GM21786 (cell line): ENCODE measurements around the gene KLF13.
A peak's percentile ranks its signal among the peaks of the same experiment; 100 is the strongest.
"Not testable (repeated sequence)": the region's sequence is repeated elsewhere in the genome, so short reads cannot be mapped to it uniquely, and the experiment has no call there.

ENCODE experiments used
- ATAC-seq: cut with Tn5 transposase; IDR thresholded peaks from one replicate; pipeline ENCODE4 v1.9.1; 2021; ENCODE audit not compliant: unreplicated experiment

The KLF13 gene

DNA sequence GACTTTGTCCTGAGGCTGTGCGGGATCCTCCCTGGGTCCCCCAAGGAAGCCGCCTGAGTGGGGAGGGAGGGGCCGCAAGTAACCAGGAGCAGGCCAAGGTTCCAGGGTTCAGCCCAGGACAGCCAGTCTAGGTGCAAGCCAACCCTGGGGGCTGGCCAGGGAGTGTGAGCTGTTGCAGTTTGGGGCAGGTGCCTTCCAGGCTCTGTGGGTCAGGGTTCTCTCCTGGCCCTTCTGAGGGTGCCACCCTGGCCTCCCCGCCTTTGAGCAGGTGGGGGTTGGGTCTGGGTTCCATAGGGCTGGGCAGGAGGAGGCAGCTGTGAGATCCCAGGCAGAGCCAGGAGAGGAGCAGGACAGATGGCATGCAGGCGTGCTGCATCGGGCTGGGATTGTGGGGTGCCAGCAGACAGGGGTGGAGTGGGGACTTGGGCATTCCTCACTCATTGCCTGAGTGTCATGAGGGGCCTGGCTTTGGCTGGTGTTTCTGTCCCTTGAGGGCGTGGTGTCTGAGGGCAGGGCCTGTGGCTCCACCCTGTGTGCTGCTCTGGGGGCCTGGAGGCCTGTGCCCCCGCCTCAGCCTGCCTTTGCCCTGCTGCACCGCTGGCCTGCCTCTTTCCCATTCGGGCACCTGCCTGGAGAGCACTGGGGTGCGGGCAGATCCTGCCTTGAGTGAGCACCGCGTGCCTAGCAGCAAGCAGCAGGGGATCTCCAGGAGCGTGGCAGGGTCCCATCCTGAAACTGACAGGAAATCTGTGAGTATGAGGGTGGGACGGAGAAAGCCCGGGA, 18.4 kb downstream of the KLF13 start:
- peak; percentile 44 for ATAC-seq

DNA sequence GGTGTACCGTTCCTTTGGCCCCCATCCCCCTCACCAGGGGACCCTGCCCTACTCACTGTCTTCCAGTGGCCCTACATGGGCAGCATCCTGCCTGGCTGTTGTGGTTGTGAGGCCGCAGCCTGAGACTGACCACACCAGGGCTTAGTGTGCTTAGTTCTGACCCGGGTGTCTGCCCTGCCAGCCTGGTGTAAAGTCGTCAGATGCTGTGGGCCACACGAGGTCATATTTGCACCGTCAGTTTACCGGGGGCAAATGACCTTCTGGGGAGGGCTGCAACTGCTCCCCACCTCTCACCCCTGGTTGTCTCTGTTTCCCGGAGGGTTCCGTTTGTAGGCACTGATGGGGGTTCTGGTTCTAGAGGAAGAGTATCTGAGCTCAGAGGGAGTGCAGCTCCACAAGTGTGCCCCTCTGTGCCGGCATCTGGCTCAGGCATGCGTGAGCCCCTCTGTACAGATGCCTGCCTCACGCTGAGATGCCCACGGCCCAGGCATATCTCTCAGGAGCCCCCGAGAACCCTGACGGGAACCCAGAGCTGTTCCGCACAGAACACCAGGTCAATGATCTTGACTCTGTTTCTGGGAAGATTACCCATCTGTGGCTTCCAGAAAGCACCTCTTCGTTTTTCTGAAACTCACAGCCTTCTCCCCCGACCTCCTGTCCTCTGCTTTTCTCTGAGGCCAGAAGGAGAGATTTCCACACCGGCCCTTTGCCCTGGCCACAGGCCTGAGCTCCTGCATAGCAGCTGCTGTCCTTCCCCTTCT, 19.2 kb downstream of the KLF13 start:
- ATAC-seq = peak; percentile 23

DNA sequence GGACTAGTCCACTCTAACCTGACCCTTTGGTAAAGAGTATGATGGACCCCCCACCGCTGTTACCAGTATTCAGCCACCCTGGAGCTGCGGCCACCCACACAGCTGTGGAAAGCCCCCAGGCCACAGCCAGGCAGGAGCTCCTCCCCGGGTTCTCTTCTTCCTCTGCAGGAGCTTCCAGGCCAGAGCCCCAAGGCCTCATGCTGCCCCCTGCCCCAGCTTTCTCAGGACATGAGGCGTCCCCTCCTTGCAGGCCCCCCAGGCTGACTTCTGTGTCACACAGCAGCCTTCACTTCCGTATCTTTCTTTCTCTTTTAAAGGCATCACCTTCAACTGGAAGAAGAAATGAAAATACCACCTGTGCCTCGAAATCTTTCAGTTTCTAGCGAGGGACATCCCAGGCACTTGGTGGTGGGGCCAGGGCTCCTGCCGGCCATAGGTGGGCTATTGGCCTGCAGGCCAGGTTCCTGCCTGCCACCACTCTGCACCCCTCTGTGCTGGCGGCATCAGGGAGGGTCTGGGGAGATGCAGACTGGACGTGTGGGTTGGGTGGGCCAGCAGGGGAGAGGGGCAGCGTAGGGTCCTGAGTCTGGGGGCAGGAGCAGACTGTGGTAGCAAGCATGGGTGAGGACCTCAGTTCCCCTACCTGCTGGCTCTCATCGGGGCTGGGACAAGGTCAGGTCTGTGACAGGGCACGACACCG, 19.9 kb downstream of the KLF13 start:
- ATAC-seq = peak; percentile 50

DNA sequence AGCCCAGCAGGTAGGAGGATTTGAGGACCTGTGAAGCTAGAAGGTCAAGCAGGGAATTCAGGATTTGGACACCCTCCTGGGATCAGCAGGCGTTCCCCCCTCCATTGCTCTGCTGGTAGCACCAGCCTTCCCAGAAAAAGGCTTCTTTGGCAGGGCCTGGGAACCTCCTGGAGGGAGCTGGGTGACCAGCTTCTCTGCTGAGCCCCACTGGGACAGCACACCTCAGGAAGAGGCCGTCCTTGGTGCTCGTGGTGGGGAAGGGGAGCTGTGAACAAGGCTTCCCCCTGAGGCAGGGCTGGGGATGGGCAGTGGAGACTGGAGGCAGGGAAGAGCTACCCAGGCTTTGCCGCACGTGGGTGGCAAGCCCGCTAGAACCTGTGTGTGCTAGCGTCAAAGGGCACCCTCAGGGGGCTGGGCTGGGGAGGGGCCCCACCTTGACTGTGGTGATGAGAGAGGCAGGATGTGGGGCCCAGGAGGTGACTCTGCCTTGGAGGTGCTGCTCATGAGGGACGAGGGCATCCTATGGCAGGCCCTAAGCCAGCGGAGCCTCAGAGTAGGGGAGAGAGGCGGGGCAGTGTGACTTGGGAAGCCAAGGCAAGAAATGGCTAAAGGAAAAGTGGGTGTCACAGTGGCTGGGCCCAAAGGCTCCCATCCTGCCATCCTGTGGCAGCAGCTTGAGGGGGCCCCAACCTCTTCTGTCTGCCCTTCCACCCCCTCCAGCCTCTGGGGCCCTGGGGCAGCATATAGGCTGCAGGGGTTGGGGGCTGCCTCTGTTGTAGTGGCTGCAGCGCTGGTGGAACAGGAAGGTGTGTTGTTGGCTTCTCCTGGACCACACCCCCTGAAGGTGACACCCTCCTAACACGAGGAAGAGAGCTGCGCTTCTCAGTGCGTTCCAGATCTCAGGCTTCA, 20.7 kb downstream of the KLF13 start:
- no peak for ATAC-seq

DNA sequence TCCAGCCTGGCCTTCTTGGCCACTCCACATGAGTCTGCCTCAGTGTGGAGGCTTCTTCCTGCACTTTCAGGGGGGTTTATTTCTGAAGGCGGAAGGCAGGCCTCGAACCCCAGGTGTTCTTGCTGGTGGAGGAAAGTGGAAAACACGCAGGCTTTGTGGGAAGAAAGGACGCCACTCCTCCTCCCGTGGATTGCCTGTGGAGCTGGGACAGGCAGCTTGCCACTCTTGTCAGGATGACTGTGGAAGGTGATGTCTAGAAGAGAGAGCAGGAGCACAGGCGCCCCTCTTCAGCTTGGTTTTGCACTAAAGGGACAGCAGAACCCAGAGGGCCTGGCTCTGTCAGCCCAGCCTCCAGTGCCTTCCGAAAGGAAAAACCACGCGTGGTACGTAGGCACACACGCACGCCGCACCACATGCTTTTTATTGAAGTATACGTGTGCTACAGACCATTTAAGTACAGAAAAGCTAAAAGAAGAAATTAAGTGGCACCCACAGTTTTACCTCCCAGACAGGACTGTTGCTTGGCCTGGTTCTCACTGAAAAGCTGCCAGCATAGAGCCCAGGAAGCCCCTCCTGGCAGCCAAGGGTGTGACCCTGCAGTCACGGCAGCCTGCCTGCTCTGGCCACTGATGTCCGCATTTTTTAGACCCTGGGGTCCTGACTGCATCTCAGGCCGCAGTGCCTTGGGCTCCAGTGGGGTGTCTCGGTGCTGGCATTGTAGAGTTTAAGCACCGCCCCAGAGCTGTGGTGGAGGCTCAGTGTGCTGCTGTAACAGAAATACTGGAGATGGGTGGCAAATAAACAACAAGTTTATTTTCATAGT, 21.6 kb downstream of the KLF13 start:
- no peak for ATAC-seq

DNA sequence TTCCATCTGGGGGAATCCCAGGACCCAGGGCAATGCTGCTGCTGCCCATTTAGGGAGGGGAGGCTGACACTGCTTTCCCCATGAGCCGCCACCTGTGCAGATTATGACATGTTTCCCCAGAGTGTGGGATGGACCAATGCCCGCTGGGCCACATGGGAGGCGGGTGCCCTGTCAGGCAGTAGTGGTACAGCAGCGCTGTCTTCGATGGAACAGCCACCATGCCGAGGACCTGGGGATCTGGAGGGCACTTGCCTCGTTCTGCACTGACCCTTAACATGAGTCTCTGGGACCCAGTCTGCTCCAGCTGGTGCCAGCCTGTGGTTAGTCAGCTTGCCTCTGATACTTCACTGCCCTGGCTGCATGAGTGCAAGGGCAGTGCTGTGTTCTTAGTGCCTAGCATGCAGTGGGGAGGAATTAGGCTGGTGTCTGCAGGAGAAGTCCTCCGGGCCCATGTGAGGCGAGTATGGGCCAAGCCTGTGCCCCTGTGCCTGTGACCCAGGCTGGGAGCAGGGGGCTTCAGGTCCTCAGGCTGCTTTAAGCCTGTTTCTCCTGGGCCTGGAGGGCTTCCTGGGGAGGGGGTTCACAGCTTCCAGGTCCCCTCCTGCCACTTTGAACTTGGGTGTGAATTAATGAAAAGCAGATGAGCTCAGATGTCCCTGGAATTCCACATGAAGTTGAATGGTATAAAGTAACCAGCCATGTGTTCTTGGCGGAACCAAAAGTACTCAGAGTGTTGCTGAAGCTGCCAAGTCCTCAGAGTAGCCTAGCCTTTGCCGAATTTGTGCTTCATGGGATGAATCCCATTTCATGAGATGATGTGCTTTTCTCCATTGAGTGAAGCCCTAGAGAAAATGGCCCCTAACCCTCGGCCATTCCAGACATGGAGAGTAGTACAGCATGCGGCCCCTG, 22.9 kb downstream of the KLF13 start:
- ATAC-seq = no peak

DNA sequence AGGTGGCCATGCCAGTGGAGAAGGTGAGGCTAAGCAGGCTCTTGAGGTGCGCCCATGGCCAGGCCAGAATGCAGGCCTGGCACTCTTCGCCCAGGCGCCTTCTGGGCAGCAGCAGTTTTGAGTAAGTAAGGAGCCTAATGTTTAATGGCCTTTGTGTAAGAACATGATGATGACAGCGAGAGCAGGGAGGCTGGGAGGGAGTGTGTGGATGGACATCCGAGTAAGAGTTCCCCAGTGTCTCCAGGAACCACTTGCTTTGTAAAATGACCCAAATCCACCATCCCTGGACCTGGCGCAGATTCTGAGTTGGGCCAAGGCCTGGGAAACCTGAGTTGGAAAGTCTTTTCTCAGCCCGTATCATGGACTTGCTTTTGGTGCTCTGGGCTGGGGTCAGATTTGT, 24.1 kb downstream of the KLF13 start:
- no peak for ATAC-seq

DNA sequence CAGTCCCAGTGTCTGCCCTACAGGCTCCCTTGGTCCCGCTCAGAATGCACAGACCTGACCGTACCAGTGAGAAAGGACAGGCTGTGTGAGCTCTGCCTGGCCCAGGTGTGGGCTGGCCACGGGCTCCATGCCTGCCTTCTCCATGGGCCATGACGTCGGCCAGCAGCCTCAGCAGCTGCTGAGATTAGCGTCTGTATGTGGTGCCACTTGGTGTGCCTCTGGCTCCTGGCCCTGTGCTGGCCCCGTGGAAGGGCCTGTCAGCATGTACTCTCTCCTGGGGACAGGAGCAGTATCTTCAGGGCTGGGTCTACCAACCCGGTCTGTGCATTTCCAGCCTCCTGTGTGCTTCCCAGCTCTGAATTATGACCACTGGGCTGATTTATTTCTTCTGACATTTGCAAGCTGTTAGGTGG, 25.7 kb downstream of the KLF13 start:
- ATAC-seq = no peak

DNA sequence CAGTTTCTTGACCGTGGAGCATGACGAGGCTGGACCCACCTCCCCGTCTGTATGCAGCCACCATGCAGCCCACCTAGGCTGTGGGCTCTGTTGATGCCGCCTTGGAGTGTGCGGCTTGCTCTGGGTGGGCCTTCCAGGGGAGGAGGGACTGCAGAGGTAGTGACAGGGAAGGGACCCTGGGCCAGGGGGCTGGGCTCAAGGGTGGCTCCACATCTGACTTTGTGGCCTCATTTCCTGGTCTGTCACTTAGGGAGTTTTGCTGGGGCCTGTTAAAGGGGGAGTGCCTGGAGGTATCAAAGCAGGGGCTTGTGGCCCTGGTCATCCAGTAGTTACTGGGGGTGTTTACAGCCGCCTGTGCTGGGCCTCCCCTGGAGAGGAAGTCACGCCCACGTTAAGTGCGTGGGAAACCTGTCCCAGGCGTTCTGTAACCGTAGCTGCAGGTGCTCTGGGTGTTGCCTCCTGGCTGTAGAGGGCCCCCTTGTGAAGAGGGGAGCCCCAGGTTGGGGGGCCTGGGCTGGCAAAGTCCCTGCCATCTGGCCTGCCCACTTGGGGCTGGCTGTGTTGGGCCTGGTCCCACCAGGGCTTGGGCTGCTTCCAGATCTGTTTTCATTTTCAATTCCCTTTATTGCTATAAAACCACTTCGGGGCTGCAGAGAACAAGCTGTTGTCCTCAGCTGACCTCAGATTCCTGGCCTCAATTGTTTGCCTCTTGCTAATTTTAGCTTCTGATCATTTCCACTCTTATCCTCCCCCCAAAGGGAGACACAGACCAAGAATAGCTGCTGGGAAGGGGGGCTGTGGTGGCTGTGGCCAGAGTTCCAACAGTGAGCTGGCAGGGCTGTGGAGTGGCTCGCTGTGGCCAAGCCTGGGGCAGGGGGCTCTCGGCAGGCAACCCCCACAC, 26.5 kb downstream of the KLF13 start:
- ATAC-seq = peak; percentile 72

DNA sequence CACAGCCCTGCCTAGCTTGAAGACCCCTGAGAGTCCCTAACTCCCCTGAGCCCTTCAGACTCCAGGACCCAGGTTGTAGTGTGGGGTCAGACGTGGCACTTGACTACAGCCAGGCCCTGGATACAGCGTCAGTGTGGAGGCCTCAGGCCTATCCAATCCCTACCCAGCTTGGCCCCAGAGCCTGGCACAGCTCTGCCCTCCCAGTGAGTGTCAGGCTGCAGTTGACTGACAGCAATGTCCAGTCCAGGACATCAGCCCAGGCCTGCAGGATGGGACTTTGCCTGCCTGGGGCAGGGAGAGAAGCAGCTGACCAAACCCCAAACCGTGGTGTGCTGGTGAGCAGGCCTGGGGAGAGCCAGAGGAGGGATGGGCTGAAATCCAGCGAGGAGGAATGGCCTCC, 27.3 kb downstream of the KLF13 start:
- no peak for ATAC-seq

DNA sequence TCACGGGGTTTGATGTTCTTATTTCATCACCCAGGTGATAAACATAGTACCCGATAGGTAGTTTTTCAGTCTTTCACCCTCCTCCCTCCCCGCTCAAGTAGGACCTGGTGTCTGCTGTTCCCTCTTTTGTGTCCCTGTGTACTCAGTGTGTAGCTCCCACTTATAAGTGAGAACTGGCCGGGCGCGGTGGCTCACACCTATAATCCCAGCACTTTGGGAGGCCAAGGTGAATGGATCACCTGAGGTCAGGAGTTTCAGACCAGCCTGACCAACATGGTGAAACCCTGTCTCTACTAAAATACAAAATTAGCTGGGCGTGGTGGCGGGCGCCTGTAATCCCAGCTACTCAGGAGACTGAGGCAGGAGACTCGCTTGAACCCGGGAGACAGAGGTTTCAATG, 29.5 kb downstream of the KLF13 start:
- not testable (repeated sequence) for ATAC-seq

DNA sequence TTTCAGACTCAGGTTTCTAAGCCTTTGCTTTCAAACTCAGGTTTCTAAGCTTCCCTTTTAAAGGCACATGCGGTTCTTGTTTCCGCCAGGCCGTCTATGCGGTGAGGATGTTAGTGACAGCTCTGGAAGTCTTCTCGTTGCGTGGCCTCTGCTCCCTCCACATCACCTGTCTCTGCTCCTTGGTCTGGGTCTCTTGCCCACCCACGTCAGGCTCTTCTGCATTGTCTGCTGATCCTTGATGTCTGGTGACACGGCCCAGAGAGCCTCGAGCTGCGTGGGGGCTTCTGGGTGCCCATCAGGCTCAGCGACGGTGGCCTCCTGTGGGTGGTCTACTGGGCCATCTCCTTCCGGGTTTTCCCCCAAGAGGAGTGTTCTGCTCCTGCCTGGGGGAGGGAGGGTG, 30.5 kb downstream of the KLF13 start:
- no peak for ATAC-seq

DNA sequence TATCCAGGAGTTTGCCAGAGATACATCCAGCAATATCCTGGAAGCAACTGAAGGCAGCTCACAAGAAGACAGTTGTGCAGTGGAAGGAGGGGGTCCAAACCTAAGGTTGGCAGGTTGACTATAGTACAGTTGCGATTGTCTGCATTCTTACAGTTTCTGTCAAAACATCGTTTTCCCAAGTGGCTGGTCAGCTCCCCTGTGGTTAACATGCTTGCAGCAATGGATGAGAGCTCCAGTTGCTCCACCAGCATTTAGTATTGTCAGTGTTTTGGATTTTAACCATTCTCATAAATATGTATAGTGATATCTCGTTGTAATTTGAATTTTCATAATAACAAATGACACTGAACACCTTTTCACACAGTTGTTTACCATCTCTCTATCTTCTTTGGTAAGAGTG, 31.5 kb downstream of the KLF13 start:
- no peak for ATAC-seq

DNA sequence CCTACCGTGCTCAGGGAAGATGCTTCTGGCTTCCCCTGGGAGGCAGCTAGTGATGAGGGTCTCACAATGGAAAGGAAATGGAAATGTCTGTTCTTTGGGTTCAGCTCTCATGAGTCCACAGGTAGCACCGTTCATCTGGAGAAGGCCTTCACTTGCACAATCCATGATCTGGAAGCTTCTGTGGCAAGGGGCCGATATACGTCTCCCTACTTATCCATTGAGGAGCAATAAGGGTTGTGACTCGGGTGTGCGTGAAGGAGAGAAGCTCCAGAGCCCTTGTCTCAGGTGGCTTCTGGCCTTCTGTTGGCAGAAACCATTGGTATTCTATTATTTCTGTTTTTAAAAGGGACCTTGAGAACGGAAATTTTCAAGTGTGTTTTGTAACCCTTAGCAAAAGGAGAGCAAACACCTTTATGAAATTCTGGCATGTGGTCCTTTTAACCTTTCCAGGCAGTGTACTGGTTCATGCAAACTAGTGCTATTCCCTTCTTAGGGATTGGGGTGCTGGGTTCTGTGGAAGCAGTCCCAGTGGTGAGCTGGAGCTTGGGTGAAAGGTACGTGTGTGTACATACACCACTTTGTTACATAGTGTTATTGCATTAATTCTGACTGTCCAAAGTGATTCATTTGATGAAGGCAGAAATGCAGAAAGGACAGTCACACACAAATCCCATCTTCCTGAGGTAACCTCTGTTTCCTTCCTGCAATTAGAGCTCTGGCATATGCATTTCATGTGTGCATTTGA, 32.5 kb downstream of the KLF13 start:
- no peak for ATAC-seq

DNA sequence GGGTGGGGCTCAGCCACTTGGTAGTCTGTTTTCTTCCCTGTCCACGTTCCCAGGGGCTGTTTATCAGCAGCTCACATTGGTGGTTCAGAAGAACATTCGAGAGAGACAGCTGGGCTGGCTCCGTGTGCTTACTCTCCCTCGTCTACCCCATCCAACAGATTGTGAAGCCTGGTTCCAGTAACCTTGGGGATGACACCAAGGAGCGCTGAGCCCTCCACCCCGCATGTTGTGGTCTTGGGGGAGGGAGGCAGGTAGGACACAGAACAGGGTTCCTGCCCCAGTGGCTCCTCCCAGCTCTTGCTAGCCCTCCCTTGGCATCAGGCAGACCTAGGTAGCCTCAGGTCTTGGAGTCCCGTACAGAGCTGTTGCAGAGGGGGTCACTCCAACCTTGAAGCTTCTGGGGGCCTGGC, 33.1 kb downstream of the KLF13 start:
- ATAC-seq = no peak

DNA sequence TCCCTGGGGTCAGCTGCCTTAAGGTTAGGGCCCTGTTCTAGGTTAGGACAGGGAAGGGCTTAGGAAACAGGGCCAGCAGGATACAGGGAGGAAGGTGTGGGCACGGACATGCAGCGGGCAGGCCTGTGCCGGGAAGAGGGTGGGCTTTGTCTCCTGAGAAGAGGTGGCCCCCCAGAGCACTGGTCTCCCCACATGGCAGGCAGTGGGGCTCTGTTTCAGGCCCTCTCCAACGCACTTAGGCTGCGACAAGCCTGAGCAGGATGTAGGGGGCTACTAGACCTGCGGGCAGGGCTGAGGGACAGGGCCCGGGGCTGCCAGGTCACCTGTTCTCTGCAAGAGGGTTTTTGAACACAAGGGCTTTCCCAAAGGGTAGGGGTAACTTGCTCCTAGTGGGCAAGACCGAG, 33.5 kb downstream of the KLF13 start:
- ATAC-seq = no peak
